ENCODE data around the gene SORCS1. TPM values are rescaled to one million over a fixed set of nuclear protein-coding genes. Genes with fewer than 3 reads are reported as not detected.

SORCS1 gene
- total RNA-seq, 1 experiment from 2014 or later, result 1.7 TPM

- Mint-ChIP-seq H3K36me3 (ENCODE audit: insufficient read depth in 1 of 3, low read depth in 3 of 3) (no peaks in the 10 kb centered on the region), H3K9me3 (no peaks in the 10 kb centered on the region; a peak in 1 of 5 replicates), H3K27ac (no peak overlapping the region), H3K27me3 (ENCODE audit: low read depth) (no peaks in the 10 kb centered on the region), H3K4me1 (peaks cover 19 to 28% of the 10 kb centered on the region in 2 experiments), H3K4me3 (no peak overlapping the region)
- Histone ChIP-seq H3K4me2 (ENCODE audit: insufficient read depth, insufficient read length, low read length) (no peak overlapping the region), H3K9me3 (ENCODE audit: control insufficient read depth, low read depth, low read length) (no peaks in the 10 kb centered on the region), H2BK5ac (ENCODE audit: insufficient read length, low read length) (no peak overlapping the region), H2BK12ac (ENCODE audit: insufficient read length, low read depth, low read length) (no peak overlapping the region), H3K4ac (ENCODE audit: low read depth, low read length) (no peak overlapping the region), H2BK20ac (ENCODE audit: low read depth, low read length, poor library complexity, severe bottlenecking) (no peak overlapping the region), H3K23ac (ENCODE audit: insufficient read length, low read depth, low read length) (no peak overlapping the region), H3K79me1 (ENCODE audit: insufficient read depth, low read depth, low read length, poor library complexity, severe bottlenecking) (no peaks in the 10 kb centered on the region), H3K27me3 (ENCODE audit: insufficient read depth, low read length) (no peaks in the 10 kb centered on the region), H3K79me2 (ENCODE audit: insufficient read depth, low read length) (no peaks in the 10 kb centered on the region), H3K4me1 (ENCODE audit: insufficient read depth, low read length) (peaks cover 2% of the 10 kb centered on the region; the same call in 1 of the 2 replicates), H2BK120ac (ENCODE audit: low read depth, low read length, poor library complexity, severe bottlenecking) (no peak overlapping the region), H2AFZ (ENCODE audit: low read length) (no peak overlapping the region), H3K56ac (ENCODE audit: insufficient read length, low read depth, low read length) (no peak overlapping the region), H3K27ac (ENCODE audit: insufficient read length, low read depth, low read length) (no peak overlapping the region), H4K8ac (replicated peaks; ENCODE audit: insufficient read length, low read depth, low read length) (no peak overlapping the region), H2BK15ac (ENCODE audit: low read depth, low read length) (no peak overlapping the region), H4K5ac (ENCODE audit: insufficient read length, low read depth, low read length) (no peak overlapping the region), H4K91ac (ENCODE audit: insufficient read length, low read depth, low read length) (no peak overlapping the region), H3T11ph (ENCODE audit: low read length) (no peak overlapping the region), H2AK5ac (ENCODE audit: insufficient read length, low read length) (no peak overlapping the region), H3K14ac (ENCODE audit: insufficient read depth, low read length) (no peak overlapping the region), H4K20me1 (ENCODE audit: control insufficient read depth, insufficient read depth, insufficient read length) (no peaks in the 10 kb centered on the region), H3K18ac (ENCODE audit: insufficient read length, low read depth, low read length) (no peak overlapping the region), H3K23me2 (ENCODE audit: insufficient read length, low read depth, low read length, poor library complexity, severe bottlenecking) (no peaks in the 10 kb centered on the region), H3K9ac (ENCODE audit: extremely low read depth, insufficient read length, low read length) (no peak overlapping the region)
- no peak for DNase-seq
- TF ChIP-seq CTCF (conservative IDR thresholded peaks at IDR 0.05), result no peak
- WGBS (ENCODE audit: extremely low coverage, insufficient read length, low lambda C conversion rate), result no CpG with 5 or more reads among the region's 1 CpG
These were observed 359.4 kb downstream of the SORCS1 start for GRCh38 chr10:106804992-106805582.

All from H9 (cell line).